Common myeloid progenitor, CD34-positive (primary cell): ENCODE data around the gene ALOX12.

Source experiments
- CTCF ChIA-PET: fragments of 350-600 bp; sonication (Branson Sonifier 250); formaldehyde crosslinking; loops from one replicate; lab custom pipeline; 2021; ENCODE audit warnings: antibody characterized with exemption; lab: Charles Lee
- POLR2A ChIA-PET: fragments of 350-600 bp; sonication (Branson Sonifier 250); formaldehyde crosslinking; loops from one replicate; lab custom pipeline; 2021; ENCODE audit warnings: antibody characterized with exemption; lab: Charles Lee
- DNase-seq, 3 donors: peaks; one replicate each; pipeline versions ENCODE4 v3.0.0 to v3.0.0-alpha.2; 2013
- H3K27ac ChIP-seq, 2 experiments: 1 replicate in 1 of 2; 2 replicates in 1 of 2; pipeline ENCODE4 v1.7.0; 2013; ENCODE audit warnings: inconsistent platforms in 2 of 2, low read length in 2 of 2, mild to moderate bottlenecking in 2 of 2, low read depth in 1 of 2, moderate library complexity in 1 of 2; ENCODE audit not compliant: severe bottlenecking in 2 of 2, insufficient read depth in 1 of 2, poor library complexity in 1 of 2
- H3K27me3 ChIP-seq, 5 experiments: replicated peaks in 2 of 5; 1 replicate in 3 of 5; 2 replicates in 2 of 5; pipeline versions ENCODE4 v1.6.1 to v1.7.0; 2013; ENCODE audit warnings: low read length in 4 of 5, mild to moderate bottlenecking in 2 of 5, moderate library complexity in 2 of 5, inconsistent platforms in 1 of 5; ENCODE audit not compliant: insufficient read depth in 5 of 5, control insufficient read depth in 4 of 5
- H3K36me3 ChIP-seq, 4 experiments: 1 replicate in 2 of 4; 2 replicates in 2 of 4; pipeline versions ENCODE4 v1.6.1 to v1.7.0; 2013; ENCODE audit warnings: low read length in 3 of 4, control low read depth in 1 of 4, mild to moderate bottlenecking in 1 of 4; ENCODE audit not compliant: control insufficient read depth in 4 of 4, insufficient read depth in 4 of 4
- H3K4me1 ChIP-seq, 4 experiments: 1 replicate in 3 of 4; 2 replicates in 1 of 4; pipeline versions ENCODE4 v1.6.1 to v1.7.1; 2013; ENCODE audit warnings: low read length in 3 of 4, mild to moderate bottlenecking in 3 of 4, control low read depth in 1 of 4, inconsistent platforms in 1 of 4, moderate library complexity in 1 of 4; ENCODE audit not compliant: control insufficient read depth in 4 of 4, insufficient read depth in 4 of 4; ENCODE audit errors: control extremely low read depth in 1 of 4
- H3K4me3 ChIP-seq, 7 experiments: 1 replicate in 4 of 7; 2 replicates in 3 of 7; pipeline versions ENCODE4 v1.5.1 to v1.7.0; 2013; ENCODE audit warnings: mild to moderate bottlenecking in 7 of 7, low read length in 6 of 7, moderate library complexity in 6 of 7, inconsistent platforms in 2 of 7, low read depth in 2 of 7, control low read depth in 1 of 7; ENCODE audit not compliant: insufficient read depth in 4 of 7, control insufficient read depth in 1 of 7; ENCODE audit errors: extremely low read depth in 1 of 7
- H3K9me3 ChIP-seq, 5 experiments: 1 replicate in 4 of 5; 2 replicates in 1 of 5; pipeline versions ENCODE4 v1.6.1 to v1.7.1; 2013; ENCODE audit warnings: low read length in 4 of 5, mild to moderate bottlenecking in 2 of 5, inconsistent platforms in 1 of 5, low read depth in 1 of 5, moderate library complexity in 1 of 5; ENCODE audit not compliant: control insufficient read depth in 4 of 5, insufficient read depth in 2 of 5; ENCODE audit errors: control extremely low read depth in 1 of 5
- WGBS: methylation state at CpG from one replicate; pipeline ENCODE4 v1.1.5; 2013; ENCODE audit not compliant: insufficient coverage; 5-methylcytosine and 5-hydroxymethylcytosine counted together

ALOX12 gene

DNA sequence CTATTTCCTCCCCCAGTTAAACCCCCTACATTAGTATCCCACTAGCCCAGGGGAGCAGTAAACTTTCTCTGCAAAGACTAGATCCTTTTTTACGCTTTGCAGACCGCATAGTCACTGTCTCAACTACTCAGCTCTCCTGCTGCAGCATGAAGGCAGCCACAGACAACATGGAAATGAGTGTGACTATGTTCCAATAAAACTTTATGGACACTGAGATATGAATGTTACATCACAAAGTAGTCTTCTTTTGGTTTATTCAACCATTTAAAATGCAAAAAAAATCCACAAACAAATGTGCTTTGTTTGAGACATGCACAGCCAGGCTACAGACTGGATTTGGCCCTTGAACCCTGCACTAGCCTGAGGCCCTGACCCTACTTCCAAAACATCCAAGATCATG, 14.7 kb downstream of the ALOX12 start:
- Histone ChIP-seq H3K27me3 (no peaks in the 10 kb centered on the region), H3K36me3 (peaks cover 5 to 20% (median 11%) of the 10 kb centered on the region in 4 experiments), H3K4me3 (peak overlapping the region in 2 of 7 experiments; percentile 85 to 99), H3K9me3 (no peaks in the 10 kb centered on the region), H3K27ac (no peak overlapping the region), H3K4me1 (peaks cover 18 to 41% (median 34%) of the 10 kb centered on the region in 4 experiments)
- ChIA-PET POLR2A (no interaction called here), CTCF (interaction anchor here (2.2 to 14.7 kb wide), 3 partner anchors 11 to 101 kb away, joined by 10 to 266 read pairs (median 91); no protein-coding TSS in a partner anchor)
- DNase-seq: no peak
- WGBS: no CpG with 5 or more reads among the region's 2 CpGs

DNA sequence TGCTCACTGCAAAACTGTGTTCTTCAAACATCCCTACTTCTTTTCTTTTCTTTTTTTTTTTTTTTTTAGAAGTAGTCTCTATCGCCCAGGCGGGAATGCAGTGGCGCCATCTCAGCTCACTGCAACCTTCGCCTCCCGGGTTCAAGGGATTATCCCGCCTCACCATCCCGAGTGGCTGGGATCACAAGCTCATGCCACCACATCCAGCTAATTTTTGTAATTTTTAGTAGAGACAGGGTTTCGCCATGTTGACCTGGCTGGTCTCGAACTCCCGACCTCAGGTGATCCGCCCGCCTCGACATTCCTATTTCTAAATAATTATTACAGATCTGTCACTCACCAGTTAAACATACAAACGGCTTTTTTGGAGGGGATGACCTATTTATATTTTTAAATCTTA, 15.6 kb downstream of the ALOX12 start:
- H3K27ac ChIP-seq: peak overlapping the region; percentile 99 to 100
- POLR2A ChIA-PET: interaction anchor here (2.5 kb wide), 1 partner anchor 11 kb away, joined by 16 read pairs; no protein-coding TSS in a partner anchor
- peaks cover 24 to 50% (median 43%) of the 10 kb centered on the region in 4 experiments for H3K4me1 ChIP-seq
- no peaks in the 10 kb centered on the region for H3K27me3 ChIP-seq
- CTCF ChIA-PET: interaction anchor here (1.7 to 14.7 kb wide), 4 partner anchors 10 to 102 kb away, joined by 6 to 266 read pairs (median 50); no protein-coding TSS in a partner anchor
- no peaks in the 10 kb centered on the region for H3K9me3 ChIP-seq
- peak overlapping the region in 6 of 7 experiments; percentile 81 to 100 (median 96) for H3K4me3 ChIP-seq
- WGBS: 80% methylated on average over 1 of the region's 14 CpGs
- peaks cover 5 to 18% (median 10%) of the 10 kb centered on the region in 4 experiments for H3K36me3 ChIP-seq
- no peak for DNase-seq

DNA sequence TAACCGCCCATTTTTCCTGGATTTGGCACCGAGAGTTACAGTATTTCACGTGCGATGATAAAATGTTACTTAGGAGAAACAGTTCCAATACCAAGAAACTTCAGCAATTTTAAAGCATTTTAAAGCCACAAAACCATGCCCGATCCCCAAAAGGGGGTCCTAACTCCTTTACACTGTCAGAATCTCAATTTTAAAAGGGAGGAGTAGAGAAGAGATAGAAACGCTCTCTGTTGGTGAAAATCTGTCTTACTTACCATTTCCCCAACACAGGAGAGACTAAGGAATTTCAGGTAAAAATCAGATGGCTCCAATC, 16.0 kb downstream of the ALOX12 start:
- ChIA-PET CTCF (interaction anchor here (1.7 to 14.7 kb wide), 3 partner anchors 10 to 103 kb away, joined by 6 to 266 read pairs (median 91); no protein-coding TSS in a partner anchor), POLR2A (interaction anchor here (2.5 kb wide), 1 partner anchor 10 kb away, joined by 16 read pairs; no protein-coding TSS in a partner anchor)
- 26% methylated on average over 4 of the region's 6 CpGs for WGBS
- Histone ChIP-seq H3K36me3 (peaks cover 2 to 20% (median 8%) of the 10 kb centered on the region in 4 experiments), H3K27ac (peak overlapping the region; percentile 99 to 100), H3K4me1 (peaks cover 24 to 55% (median 48%) of the 10 kb centered on the region in 4 experiments), H3K27me3 (no peaks in the 10 kb centered on the region), H3K4me3 (peak overlapping the region; percentile 81 to 100 (median 95)), H3K9me3 (no peaks in the 10 kb centered on the region)
- DNase-seq: no peak

DNA sequence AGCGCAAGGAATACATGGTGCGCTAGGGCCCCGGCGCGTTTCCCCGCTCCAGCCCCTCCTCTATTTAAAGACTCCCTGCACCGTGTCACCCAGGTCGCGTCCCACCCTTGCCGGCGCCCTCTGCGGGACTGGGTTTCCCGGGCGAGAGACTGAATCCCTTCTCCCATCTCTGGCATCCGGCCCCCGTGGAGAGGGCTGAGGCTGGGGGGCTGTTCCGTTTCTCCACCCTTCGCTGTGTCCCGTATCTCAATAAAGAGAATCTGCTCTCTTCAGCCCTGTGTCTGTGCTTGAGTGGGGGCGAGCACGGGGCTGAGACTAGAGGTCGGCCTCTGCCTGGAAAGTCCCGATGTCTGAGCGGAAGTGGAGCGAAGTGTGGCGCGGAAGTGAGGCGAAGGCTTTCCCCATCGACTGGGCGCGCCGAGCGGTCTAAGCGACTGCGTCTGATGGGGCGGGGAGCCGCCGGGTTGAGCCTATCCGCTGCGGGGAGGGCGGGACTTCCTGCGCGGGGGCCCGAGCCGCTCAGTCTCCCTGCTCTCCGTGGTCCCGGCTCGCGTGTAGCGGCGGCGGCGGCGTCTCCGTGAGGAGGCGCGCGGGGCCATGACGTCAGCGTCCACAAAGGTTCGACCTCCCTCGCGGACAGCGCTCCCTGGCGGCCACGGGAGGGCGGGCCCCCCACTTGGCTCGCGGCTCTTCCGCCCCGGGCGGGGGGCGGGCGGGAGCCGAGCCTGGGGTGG, 18.6 kb downstream of the ALOX12 start:
- H3K4me1 ChIP-seq: peaks cover 24 to 73% (median 65%) of the 10 kb centered on the region in 4 experiments
- H3K27me3 ChIP-seq: no peaks in the 10 kb centered on the region
- ChIA-PET CTCF (interaction anchor here (1.0 to 1.7 kb wide), 4 partner anchors 16 to 101 kb away, joined by 3 to 6 read pairs (median 4); no protein-coding TSS in a partner anchor), POLR2A (interaction anchor here (0.9 to 1.4 kb wide), 3 partner anchors 9 to 28 kb away, joined by 3 to 4 read pairs (median 3); no protein-coding TSS in a partner anchor)
- H3K9me3 ChIP-seq: no peaks in the 10 kb centered on the region
- peak overlapping the region; percentile 99 to 100 for H3K27ac ChIP-seq
- H3K4me3 ChIP-seq: peak overlapping the region; percentile 32 to 100 (median 95)
- peak; percentile 98 to 99 (median 99) for DNase-seq
- H3K36me3 ChIP-seq: peaks cover 3 to 23% (median 9%) of the 10 kb centered on the region in 4 experiments
- WGBS: 2% methylated on average over 44 of the region's 75 CpGs

DNA sequence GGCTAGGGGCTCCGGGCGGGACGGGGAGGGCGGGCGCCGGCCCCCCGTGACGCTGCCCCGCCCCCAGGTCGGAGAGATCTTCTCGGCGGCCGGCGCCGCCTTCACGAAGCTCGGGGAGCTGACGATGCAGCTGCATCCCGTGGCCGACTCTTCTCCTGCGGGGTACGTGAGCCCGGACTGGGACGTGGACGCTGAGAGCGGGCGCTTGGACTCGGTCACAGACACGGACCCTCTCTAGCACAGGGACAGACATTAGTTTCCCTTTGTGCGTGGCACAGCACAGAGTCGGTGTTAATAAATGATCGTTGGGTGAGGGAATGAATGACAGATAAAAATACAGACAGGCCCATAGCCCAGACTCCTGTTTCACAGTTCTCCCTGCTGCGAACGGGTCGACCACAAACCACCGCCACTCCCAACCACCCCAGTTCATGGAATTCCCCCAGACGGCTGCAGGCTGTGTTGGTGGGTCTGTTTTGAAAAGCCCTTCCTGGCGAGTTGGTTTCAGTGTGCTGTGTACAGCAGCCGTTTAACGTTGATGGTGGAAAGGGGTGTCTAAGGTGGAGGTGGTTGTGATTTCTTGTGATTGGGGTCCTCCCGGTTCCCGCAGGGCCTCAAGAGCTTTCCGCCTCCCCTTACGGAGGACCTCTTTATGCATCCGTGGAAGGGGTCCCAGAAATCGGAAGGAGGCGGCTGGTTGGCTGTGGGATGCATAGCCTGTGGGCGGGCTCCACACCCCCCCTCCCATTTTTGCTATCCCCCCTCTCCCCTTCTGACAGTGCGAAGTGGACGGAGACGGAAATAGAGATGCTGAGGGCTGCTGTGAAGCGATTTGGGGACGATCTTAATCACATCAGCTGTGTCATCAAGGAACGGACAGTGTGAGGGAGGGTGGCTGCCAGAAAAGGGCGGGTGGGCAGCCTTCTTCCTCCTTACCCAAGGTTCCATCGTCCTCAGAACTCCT, 19.4 kb downstream of the ALOX12 start:
- H3K36me3 ChIP-seq: peaks cover 0 to 15% (median 5%) of the 10 kb centered on the region in 4 experiments
- 0% methylated on average over 26 of the region's 56 CpGs for WGBS
- CTCF ChIA-PET: interaction anchor here (0.6 to 1.7 kb wide), 10 partner anchors 15 to 104 kb away, joined by 3 to 6 read pairs (median 3); no protein-coding TSS in a partner anchor
- peak; percentile 77 to 96 (median 95) for DNase-seq
- no peaks in the 10 kb centered on the region for H3K27me3 ChIP-seq
- H3K27ac ChIP-seq: peak overlapping the region; percentile 81 to 100
- peaks cover 24 to 81% (median 67%) of the 10 kb centered on the region in 4 experiments for H3K4me1 ChIP-seq
- POLR2A ChIA-PET: interaction anchor here (0.9 to 1.4 kb wide), 3 partner anchors 8 to 27 kb away, joined by 3 to 4 read pairs (median 3); no protein-coding TSS in a partner anchor
- peak overlapping the region; percentile 58 to 100 (median 85) for H3K4me3 ChIP-seq
- H3K9me3 ChIP-seq: no peaks in the 10 kb centered on the region

DNA sequence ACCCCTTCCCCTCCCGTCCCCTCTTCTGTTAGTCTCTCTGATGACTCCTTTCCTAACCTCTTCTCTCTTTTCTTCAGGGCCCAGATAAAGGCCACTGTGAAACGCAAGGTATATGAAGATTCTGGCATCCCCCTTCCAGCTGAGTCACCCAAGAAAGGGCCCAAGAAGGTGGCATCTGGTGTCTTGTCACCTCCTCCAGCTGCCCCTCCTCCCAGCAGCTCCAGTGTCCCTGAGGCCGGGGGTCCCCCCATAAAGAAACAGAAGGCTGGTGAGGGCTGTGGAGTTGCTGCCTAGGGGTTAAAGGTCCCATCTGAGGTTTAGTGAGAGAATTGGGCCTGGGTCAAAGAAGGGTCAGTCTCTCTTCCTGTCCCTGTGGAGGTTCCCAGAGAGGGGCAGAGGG, 20.6 kb downstream of the ALOX12 start:
- Histone ChIP-seq H3K27me3 (no peaks in the 10 kb centered on the region), H3K9me3 (no peaks in the 10 kb centered on the region), H3K36me3 (peaks cover 0 to 12% (median 5%) of the 10 kb centered on the region in 4 experiments), H3K4me3 (no peak overlapping the region), H3K27ac (no peak overlapping the region), H3K4me1 (peaks cover 17 to 75% (median 59%) of the 10 kb centered on the region in 4 experiments)
- no peak for DNase-seq
- CTCF ChIA-PET: interaction anchor here (0.7 to 1.7 kb wide), 9 partner anchors 9 to 354 kb away, joined by 3 to 6 read pairs (median 3); no protein-coding TSS in a partner anchor
- 100% methylated on average over 1 of the region's 3 CpGs for WGBS
- POLR2A ChIA-PET: no interaction called here
